ENCODE measurements around the gene TVP23B. TPM values are rescaled to one million over a fixed set of nuclear protein-coding genes. Genes with fewer than 3 reads are reported as not detected.
"Not testable (repeated sequence)": the region's sequence is repeated elsewhere in the genome, so short reads cannot be mapped to it uniquely, and the experiment has no call there.

Gene TVP23B
- total RNA-seq: 10 to 100 TPM; 13.2 to 31.6 (median 30.8) TPM
- polyA plus RNA-seq: 10 to 100 TPM; 42.7 to 50.4 TPM
- total RNA-seq: 8.6 reads per million, percentile 33 among the genes with 10 or more reads in this experiment

GRCh38 chr17:18780991-18781718 lies at the start of gene TVP23B:
TVP23B (plus strand) TSS chr17:18781183; CDS start chr17:18781294, 111 bp downstream.
- H3K27me3 ChIP-seq (ENCODE audit: control insufficient read depth in 2 of 2, insufficient read depth in 2 of 2, low read length in 2 of 2); H3K36me3 ChIP-seq (ENCODE audit: control insufficient read depth in 2 of 3, insufficient read depth in 3 of 3, low read length in 3 of 3); H3K27me3 Mint-ChIP-seq; H3K9me3 ChIP-seq (ENCODE audit: control insufficient read depth in 2 of 3, low read length in 3 of 3); H3K4me1 ChIP-seq (ENCODE audit: control insufficient read depth in 2 of 2, insufficient read depth in 2 of 2, low read length in 2 of 2); H3K36me3 Mint-ChIP-seq; POLR2A ChIA-PET; CTCF ChIA-PET; H3K9me3 Mint-ChIP-seq: not testable (repeated sequence)
- intact Hi-C loops (cut with micrococcal nuclease): loop anchor here (2.0 to 5.0 kb wide), 2 partner anchors 76 to 84 kb away; no protein-coding TSS in a partner anchor
- peak within 1 kb of the TSS; percentile 82 to 98 (median 97) for H3K27ac Mint-ChIP-seq
- peak; percentile 98 for ATAC-seq
- peak within 1 kb of the TSS; percentile 81 to 97 (median 92) for H3K4me3 Mint-ChIP-seq
- DNase-seq: peak; percentile 75 to 91 (median 86)
- Histone ChIP-seq H3K27ac (ENCODE audit: low read depth, low read length) (peak within 1 kb of the TSS; percentile 89), H3K4me3 (ENCODE audit: low read length) (peak within 1 kb of the TSS; percentile 56)
- H3K4me1 Mint-ChIP-seq: peaks cover 12 to 30% (median 23%) of the 10 kb centered on the region in 7 donors

GRCh38 chr17:18732438-18732837 lies 48.5 kb upstream of the TVP23B start:
- POLR2A ChIA-PET; DNase-seq; H3K4me1 ChIP-seq (ENCODE audit: control insufficient read depth in 2 of 2, insufficient read depth in 2 of 2, low read length in 2 of 2); CTCF ChIA-PET; ATAC-seq; H3K4me1 Mint-ChIP-seq; H3K27me3 Mint-ChIP-seq; intact Hi-C loops (cut with micrococcal nuclease); H3K27me3 ChIP-seq (ENCODE audit: control insufficient read depth in 2 of 2, insufficient read depth in 2 of 2, low read length in 2 of 2); H3K27ac ChIP-seq (ENCODE audit: low read depth, low read length); H3K9me3 ChIP-seq (ENCODE audit: control insufficient read depth in 2 of 3, low read length in 3 of 3); H3K9me3 Mint-ChIP-seq; H3K27ac Mint-ChIP-seq; H3K36me3 ChIP-seq (ENCODE audit: control insufficient read depth in 2 of 3, insufficient read depth in 3 of 3, low read length in 3 of 3); H3K4me3 Mint-ChIP-seq; H3K36me3 Mint-ChIP-seq; H3K4me3 ChIP-seq (ENCODE audit: low read length): not testable (repeated sequence)

- ATAC-seq; H3K4me1 ChIP-seq (ENCODE audit: control insufficient read depth in 2 of 2, insufficient read depth in 2 of 2, low read length in 2 of 2); intact Hi-C loops (cut with micrococcal nuclease); H3K4me3 Mint-ChIP-seq; CTCF ChIA-PET; H3K9me3 ChIP-seq (ENCODE audit: control insufficient read depth in 2 of 3, low read length in 3 of 3); H3K4me1 Mint-ChIP-seq; H3K9me3 Mint-ChIP-seq; H3K27me3 ChIP-seq (ENCODE audit: control insufficient read depth in 2 of 2, insufficient read depth in 2 of 2, low read length in 2 of 2); H3K36me3 Mint-ChIP-seq; H3K4me3 ChIP-seq (ENCODE audit: low read length); H3K27ac Mint-ChIP-seq; H3K27ac ChIP-seq (ENCODE audit: low read depth, low read length); DNase-seq; H3K27me3 Mint-ChIP-seq; POLR2A ChIA-PET; H3K36me3 ChIP-seq (ENCODE audit: control insufficient read depth in 2 of 3, insufficient read depth in 3 of 3, low read length in 3 of 3): not testable (repeated sequence)
These were observed 47.6 kb upstream of the TVP23B start for GRCh38 chr17:18733350-18733749.

GRCh38 chr17:18739616-18740391 lies 41.2 kb upstream of the TVP23B start:
- POLR2A ChIA-PET: interaction anchor here (0.6 kb wide), 1 partner anchor 516 kb away, joined by 4 read pairs; no protein-coding TSS in a partner anchor
- H3K4me1 Mint-ChIP-seq; H3K27ac ChIP-seq (ENCODE audit: low read depth, low read length); H3K4me1 ChIP-seq (ENCODE audit: control insufficient read depth in 2 of 2, insufficient read depth in 2 of 2, low read length in 2 of 2); H3K9me3 ChIP-seq (ENCODE audit: control insufficient read depth in 2 of 3, low read length in 3 of 3); H3K27ac Mint-ChIP-seq; H3K27me3 Mint-ChIP-seq; H3K27me3 ChIP-seq (ENCODE audit: control insufficient read depth in 2 of 2, insufficient read depth in 2 of 2, low read length in 2 of 2); DNase-seq; intact Hi-C loops (cut with micrococcal nuclease); H3K4me3 ChIP-seq (ENCODE audit: low read length); H3K36me3 ChIP-seq (ENCODE audit: control insufficient read depth in 2 of 3, insufficient read depth in 3 of 3, low read length in 3 of 3); ATAC-seq; H3K9me3 Mint-ChIP-seq; H3K4me3 Mint-ChIP-seq; CTCF ChIA-PET; H3K36me3 Mint-ChIP-seq: not testable (repeated sequence)

GRCh38 chr17:18741228-18741627 lies 39.8 kb upstream of the TVP23B start:
- H3K9me3 Mint-ChIP-seq; CTCF ChIA-PET; H3K27ac Mint-ChIP-seq; H3K27me3 ChIP-seq (ENCODE audit: control insufficient read depth in 2 of 2, insufficient read depth in 2 of 2, low read length in 2 of 2); ATAC-seq; H3K36me3 Mint-ChIP-seq; H3K36me3 ChIP-seq (ENCODE audit: control insufficient read depth in 2 of 3, insufficient read depth in 3 of 3, low read length in 3 of 3); H3K4me1 Mint-ChIP-seq; DNase-seq; H3K4me3 Mint-ChIP-seq; H3K27me3 Mint-ChIP-seq; H3K27ac ChIP-seq (ENCODE audit: low read depth, low read length); H3K4me3 ChIP-seq (ENCODE audit: low read length); intact Hi-C loops (cut with micrococcal nuclease); H3K9me3 ChIP-seq (ENCODE audit: control insufficient read depth in 2 of 3, low read length in 3 of 3); POLR2A ChIA-PET; H3K4me1 ChIP-seq (ENCODE audit: control insufficient read depth in 2 of 2, insufficient read depth in 2 of 2, low read length in 2 of 2): not testable (repeated sequence)

- H3K27ac Mint-ChIP-seq; CTCF ChIA-PET; H3K36me3 ChIP-seq (ENCODE audit: control insufficient read depth in 2 of 3, insufficient read depth in 3 of 3, low read length in 3 of 3); ATAC-seq; H3K36me3 Mint-ChIP-seq; DNase-seq; H3K9me3 Mint-ChIP-seq; H3K4me3 Mint-ChIP-seq; intact Hi-C loops (cut with micrococcal nuclease); H3K4me1 ChIP-seq (ENCODE audit: control insufficient read depth in 2 of 2, insufficient read depth in 2 of 2, low read length in 2 of 2); POLR2A ChIA-PET; H3K4me3 ChIP-seq (ENCODE audit: low read length); H3K27ac ChIP-seq (ENCODE audit: low read depth, low read length); H3K4me1 Mint-ChIP-seq; H3K27me3 Mint-ChIP-seq; H3K9me3 ChIP-seq (ENCODE audit: control insufficient read depth in 2 of 3, low read length in 3 of 3); H3K27me3 ChIP-seq (ENCODE audit: control insufficient read depth in 2 of 2, insufficient read depth in 2 of 2, low read length in 2 of 2): not testable (repeated sequence)
These were observed 37.1 kb upstream of the TVP23B start, which contains the start of gene FBXW10 for GRCh38 chr17:18743699-18744421. FBXW10 (plus strand) TSS chr17:18744054; CDS start chr17:18744245, 191 bp downstream.
